Measurements from ENCODE around the gene SIGLEC10.
"Not testable (repeated sequence)": the region's sequence is repeated elsewhere in the genome, so short reads cannot be mapped to it uniquely, and the experiment has no call there.

GRCh38 chr19:51397453-51397852 lies 20.0 kb downstream of the SIGLEC10 start:
- TF ChIP-seq, protein P1, sequence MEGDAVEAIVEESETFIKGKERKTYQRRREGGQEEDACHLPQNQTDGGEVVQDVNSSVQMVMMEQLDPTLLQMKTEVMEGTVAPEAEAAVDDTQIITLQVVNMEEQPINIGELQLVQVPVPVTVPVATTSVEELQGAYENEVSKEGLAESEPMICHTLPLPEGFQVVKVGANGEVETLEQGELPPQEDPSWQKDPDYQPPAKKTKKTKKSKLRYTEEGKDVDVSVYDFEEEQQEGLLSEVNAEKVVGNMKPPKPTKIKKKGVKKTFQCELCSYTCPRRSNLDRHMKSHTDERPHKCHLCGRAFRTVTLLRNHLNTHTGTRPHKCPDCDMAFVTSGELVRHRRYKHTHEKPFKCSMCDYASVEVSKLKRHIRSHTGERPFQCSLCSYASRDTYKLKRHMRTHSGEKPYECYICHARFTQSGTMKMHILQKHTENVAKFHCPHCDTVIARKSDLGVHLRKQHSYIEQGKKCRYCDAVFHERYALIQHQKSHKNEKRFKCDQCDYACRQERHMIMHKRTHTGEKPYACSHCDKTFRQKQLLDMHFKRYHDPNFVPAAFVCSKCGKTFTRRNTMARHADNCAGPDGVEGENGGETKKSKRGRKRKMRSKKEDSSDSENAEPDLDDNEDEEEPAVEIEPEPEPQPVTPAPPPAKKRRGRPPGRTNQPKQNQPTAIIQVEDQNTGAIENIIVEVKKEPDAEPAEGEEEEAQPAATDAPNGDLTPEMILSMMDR (IDR thresholded peaks at IDR 0.05; ENCODE audit: insufficient read depth, low read length, poor library complexity, severe bottlenecking): not testable (repeated sequence)
- not testable (repeated sequence) for TF ChIP-seq EZH2phosphoT487 (conservative IDR thresholded peaks at IDR 0.05; ENCODE audit: low read length)

All from SU-DHL-6 (cell line).